ENCODE measurements around the gene POLA1.

GRCh38 chrX:25011589-25012432, 318.1 kb downstream of the POLA1 start:
- TF ChIP-seq, protein P1, sequence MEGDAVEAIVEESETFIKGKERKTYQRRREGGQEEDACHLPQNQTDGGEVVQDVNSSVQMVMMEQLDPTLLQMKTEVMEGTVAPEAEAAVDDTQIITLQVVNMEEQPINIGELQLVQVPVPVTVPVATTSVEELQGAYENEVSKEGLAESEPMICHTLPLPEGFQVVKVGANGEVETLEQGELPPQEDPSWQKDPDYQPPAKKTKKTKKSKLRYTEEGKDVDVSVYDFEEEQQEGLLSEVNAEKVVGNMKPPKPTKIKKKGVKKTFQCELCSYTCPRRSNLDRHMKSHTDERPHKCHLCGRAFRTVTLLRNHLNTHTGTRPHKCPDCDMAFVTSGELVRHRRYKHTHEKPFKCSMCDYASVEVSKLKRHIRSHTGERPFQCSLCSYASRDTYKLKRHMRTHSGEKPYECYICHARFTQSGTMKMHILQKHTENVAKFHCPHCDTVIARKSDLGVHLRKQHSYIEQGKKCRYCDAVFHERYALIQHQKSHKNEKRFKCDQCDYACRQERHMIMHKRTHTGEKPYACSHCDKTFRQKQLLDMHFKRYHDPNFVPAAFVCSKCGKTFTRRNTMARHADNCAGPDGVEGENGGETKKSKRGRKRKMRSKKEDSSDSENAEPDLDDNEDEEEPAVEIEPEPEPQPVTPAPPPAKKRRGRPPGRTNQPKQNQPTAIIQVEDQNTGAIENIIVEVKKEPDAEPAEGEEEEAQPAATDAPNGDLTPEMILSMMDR (IDR thresholded peaks at IDR 0.05; ENCODE audit: low read depth, low read length): no peak
- no peak for TF ChIP-seq EZH2phosphoT487 (IDR thresholded peaks at IDR 0.05; ENCODE audit: low read depth)

All from OCI-LY3 (cell line).